ENCODE results near the gene LYST. TPM values are rescaled to one million over a fixed set of nuclear protein-coding genes. Genes with fewer than 3 reads are reported as not detected.

LYST gene
- polyA plus RNA-seq, 3 donors: 46.3 to 128 (median 67.9) TPM

DNA sequence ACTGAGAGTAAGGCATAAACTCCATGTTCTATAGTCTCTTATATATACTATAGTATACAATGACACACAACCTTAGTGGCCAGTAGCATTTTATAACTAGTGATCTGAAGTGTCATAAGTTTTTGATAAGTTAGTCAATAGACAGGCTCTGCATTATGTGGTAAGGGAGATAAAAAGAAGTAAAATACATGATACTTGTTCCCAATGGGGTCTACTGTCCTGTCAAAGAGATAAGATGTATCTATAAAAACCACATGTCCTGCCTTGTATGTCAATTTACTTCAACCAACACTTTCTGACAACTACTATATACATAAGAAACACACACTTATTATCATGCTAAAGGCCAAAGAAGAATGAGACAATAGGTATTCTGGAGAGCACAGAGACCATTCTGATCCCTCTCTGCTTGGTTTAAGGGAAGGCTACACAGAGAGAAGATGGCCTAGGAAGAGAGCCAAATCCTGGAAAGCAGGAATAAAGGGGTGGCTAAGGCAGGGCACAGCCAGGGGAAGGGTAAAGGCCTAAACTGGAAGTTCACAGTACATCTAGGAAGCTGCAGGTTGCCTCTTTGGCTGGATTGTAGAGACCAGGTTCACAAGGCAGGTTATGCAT, 91.4 kb downstream of the LYST start:
- no peak overlapping the region for H3K4me3 ChIP-seq (replicated peaks in 1 of 3; ENCODE audit: low read depth in 2 of 3, low read length in 3 of 3)
- H3K36me3 ChIP-seq (replicated peaks in 1 of 2; ENCODE audit: control insufficient read depth in 1 of 2, insufficient read depth in 2 of 2, low read length in 2 of 2): peaks cover 93 to 96% of the 10 kb centered on the region in 2 donors
- peaks cover 98% of the 10 kb centered on the region for H4K20me1 ChIP-seq (ENCODE audit: insufficient read depth, low read length)
- Mint-ChIP-seq H3K9me3 (no peaks in the 10 kb centered on the region), H3K4me3 (no peak overlapping the region), H3K36me3 (peaks cover 59 to 84% of the 10 kb centered on the region in 2 donors), H3K27ac (peak overlapping the region; percentile 31 to 87 (median 74)), H3K27me3 (ENCODE audit: low read depth in 3 of 3) (no peaks in the 10 kb centered on the region), H3K4me1 (no peaks in the 10 kb centered on the region)
- H3K9me3 ChIP-seq (replicated peaks in 1 of 2; ENCODE audit: control insufficient read depth in 1 of 2, insufficient read depth in 1 of 2, low read length in 2 of 2): no peaks in the 10 kb centered on the region
- no peaks in the 10 kb centered on the region for H3K4me1 ChIP-seq (ENCODE audit: control insufficient read depth in 1 of 2, insufficient read depth in 2 of 2, low read length in 2 of 2)
- no peak overlapping the region for H2AFZ ChIP-seq (ENCODE audit: insufficient read depth, low read depth, low read length, poor library complexity, severe bottlenecking)
- no peak overlapping the region for H3K4me2 ChIP-seq (replicated peaks; ENCODE audit: extremely low read depth, low read length, poor library complexity, severe bottlenecking)
- H3K79me2 ChIP-seq (ENCODE audit: insufficient read depth, low read length): peaks cover 85% of the 10 kb centered on the region
- H3K27ac ChIP-seq (ENCODE audit: low read depth in 1 of 2, low read length in 2 of 2): peak overlapping the region in 1 of 2 donors; percentile 57
- intact Hi-C loops (cut with micrococcal nuclease): no loop called here
- DNase-seq: no peak
- no peaks in the 10 kb centered on the region for H3K27me3 ChIP-seq (ENCODE audit: control insufficient read depth in 2 of 2, insufficient read depth in 2 of 2, low read length in 2 of 2)
- H3K9ac ChIP-seq (ENCODE audit: insufficient read depth, low read length, poor library complexity, severe bottlenecking): no peak overlapping the region
- TF ChIP-seq, protein P1, sequence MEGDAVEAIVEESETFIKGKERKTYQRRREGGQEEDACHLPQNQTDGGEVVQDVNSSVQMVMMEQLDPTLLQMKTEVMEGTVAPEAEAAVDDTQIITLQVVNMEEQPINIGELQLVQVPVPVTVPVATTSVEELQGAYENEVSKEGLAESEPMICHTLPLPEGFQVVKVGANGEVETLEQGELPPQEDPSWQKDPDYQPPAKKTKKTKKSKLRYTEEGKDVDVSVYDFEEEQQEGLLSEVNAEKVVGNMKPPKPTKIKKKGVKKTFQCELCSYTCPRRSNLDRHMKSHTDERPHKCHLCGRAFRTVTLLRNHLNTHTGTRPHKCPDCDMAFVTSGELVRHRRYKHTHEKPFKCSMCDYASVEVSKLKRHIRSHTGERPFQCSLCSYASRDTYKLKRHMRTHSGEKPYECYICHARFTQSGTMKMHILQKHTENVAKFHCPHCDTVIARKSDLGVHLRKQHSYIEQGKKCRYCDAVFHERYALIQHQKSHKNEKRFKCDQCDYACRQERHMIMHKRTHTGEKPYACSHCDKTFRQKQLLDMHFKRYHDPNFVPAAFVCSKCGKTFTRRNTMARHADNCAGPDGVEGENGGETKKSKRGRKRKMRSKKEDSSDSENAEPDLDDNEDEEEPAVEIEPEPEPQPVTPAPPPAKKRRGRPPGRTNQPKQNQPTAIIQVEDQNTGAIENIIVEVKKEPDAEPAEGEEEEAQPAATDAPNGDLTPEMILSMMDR (IDR thresholded peaks at IDR 0.05): no peak

DNA sequence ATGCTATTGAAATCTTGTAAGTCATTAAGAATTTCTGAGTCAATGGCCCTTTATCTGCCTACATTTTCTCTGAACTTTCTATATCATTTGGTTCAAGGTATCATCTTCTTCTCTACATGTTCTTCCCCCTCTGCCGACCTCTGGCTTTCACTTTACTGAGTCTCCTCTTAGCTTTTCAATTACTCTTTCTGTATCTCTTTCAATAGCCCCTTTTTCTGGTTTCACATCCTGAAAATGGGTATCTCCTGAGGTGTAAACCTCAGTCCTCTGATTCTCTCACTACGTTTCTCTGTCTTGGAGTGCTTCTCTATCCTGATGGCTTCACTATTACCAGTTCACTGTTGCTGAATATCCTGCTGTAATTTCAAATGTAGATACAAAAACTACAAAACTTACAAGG, 98.9 kb downstream of the LYST start:
- H3K9ac ChIP-seq (ENCODE audit: insufficient read depth, low read length, poor library complexity, severe bottlenecking): no peak overlapping the region
- H2AFZ ChIP-seq (ENCODE audit: insufficient read depth, low read depth, low read length, poor library complexity, severe bottlenecking): no peak overlapping the region
- no peak overlapping the region for H3K4me3 ChIP-seq (replicated peaks in 1 of 3; ENCODE audit: low read depth in 2 of 3, low read length in 3 of 3)
- peaks cover 75% of the 10 kb centered on the region for H3K79me2 ChIP-seq (ENCODE audit: insufficient read depth, low read length)
- peaks cover 40 to 53% of the 10 kb centered on the region in 2 donors for H3K36me3 Mint-ChIP-seq
- H3K4me3 Mint-ChIP-seq: no peak overlapping the region
- peak overlapping the region in 6 of 7 donors; percentile 9 to 83 (median 36) for H3K27ac Mint-ChIP-seq
- intact Hi-C loops (cut with micrococcal nuclease): no loop called here
- H4K20me1 ChIP-seq (ENCODE audit: insufficient read depth, low read length): peaks cover 99% of the 10 kb centered on the region
- H3K27me3 Mint-ChIP-seq (ENCODE audit: low read depth in 3 of 3): no peaks in the 10 kb centered on the region
- DNase-seq: no peak
- no peaks in the 10 kb centered on the region for H3K27me3 ChIP-seq (ENCODE audit: control insufficient read depth in 2 of 2, insufficient read depth in 2 of 2, low read length in 2 of 2)
- TF ChIP-seq, protein P1 (IDR thresholded peaks at IDR 0.05): no peak
- no CpG with 5 or more reads among the region's 2 CpGs for WGBS (ENCODE audit: insufficient coverage)
- peaks cover 1% of the 10 kb centered on the region for H3K4me1 Mint-ChIP-seq
- H3K9me3 Mint-ChIP-seq: no peaks in the 10 kb centered on the region
- H3K4me1 ChIP-seq (ENCODE audit: control insufficient read depth in 1 of 2, insufficient read depth in 2 of 2, low read length in 2 of 2): no peaks in the 10 kb centered on the region
- peaks cover 99% of the 10 kb centered on the region in 2 donors for H3K36me3 ChIP-seq (replicated peaks in 1 of 2; ENCODE audit: control insufficient read depth in 1 of 2, insufficient read depth in 2 of 2, low read length in 2 of 2)
- H3K27ac ChIP-seq (ENCODE audit: low read depth in 1 of 2, low read length in 2 of 2): peak overlapping the region in 1 of 2 donors; percentile 42
- H3K9me3 ChIP-seq (replicated peaks in 1 of 2; ENCODE audit: control insufficient read depth in 1 of 2, insufficient read depth in 1 of 2, low read length in 2 of 2): no peaks in the 10 kb centered on the region
- H3K4me2 ChIP-seq (replicated peaks; ENCODE audit: extremely low read depth, low read length, poor library complexity, severe bottlenecking): no peak overlapping the region

Data from CD14-positive monocyte (primary cell).